GM12865 (cell line): ENCODE data around the gene KRTAP15-1.

Source experiments
- DNase-seq: peaks from one replicate; pipeline ENCODE4 v3.0.0; 2010; ENCODE audit warnings: low read depth
- H3K4me3 ChIP-seq: 2 replicates; pipeline ENCODE4 v1.5.1; 2011; ENCODE audit warnings: mild to moderate bottlenecking, low read depth, low read length, control low read depth
- TF ChIP-seq, protein P1 (sequence below): IDR thresholded peaks from 2 replicates; pipeline ENCODE4 v1.5.1; 2011; ENCODE audit warnings: low read length, control low read depth, low read depth, inconsistent platforms; ENCODE audit not compliant: insufficient read depth; ENCODE audit errors: missing control alignments

KRTAP15-1 gene

DNA sequence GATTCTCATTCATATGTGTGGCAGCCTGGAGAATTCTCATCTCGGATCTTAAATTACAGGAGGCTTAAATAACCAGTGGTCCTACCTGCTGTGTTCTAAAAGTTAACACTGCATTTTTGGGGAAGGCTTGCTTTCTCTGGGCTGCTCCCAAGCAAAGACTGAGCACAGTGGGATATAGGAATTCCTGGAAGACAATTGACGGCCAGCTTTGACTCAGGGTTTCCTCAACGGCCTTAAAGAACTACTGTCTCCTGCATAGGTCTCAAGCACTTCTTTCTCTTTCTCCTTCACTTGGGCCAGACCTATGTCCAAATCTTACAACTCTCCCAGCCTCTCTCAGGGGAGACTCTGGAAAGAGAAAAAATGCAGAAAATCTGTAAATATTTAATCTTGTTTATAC is 13.3 kb upstream of the KRTAP15-1 start:
- DNase-seq, result no peak
- TF ChIP-seq, protein P1, sequence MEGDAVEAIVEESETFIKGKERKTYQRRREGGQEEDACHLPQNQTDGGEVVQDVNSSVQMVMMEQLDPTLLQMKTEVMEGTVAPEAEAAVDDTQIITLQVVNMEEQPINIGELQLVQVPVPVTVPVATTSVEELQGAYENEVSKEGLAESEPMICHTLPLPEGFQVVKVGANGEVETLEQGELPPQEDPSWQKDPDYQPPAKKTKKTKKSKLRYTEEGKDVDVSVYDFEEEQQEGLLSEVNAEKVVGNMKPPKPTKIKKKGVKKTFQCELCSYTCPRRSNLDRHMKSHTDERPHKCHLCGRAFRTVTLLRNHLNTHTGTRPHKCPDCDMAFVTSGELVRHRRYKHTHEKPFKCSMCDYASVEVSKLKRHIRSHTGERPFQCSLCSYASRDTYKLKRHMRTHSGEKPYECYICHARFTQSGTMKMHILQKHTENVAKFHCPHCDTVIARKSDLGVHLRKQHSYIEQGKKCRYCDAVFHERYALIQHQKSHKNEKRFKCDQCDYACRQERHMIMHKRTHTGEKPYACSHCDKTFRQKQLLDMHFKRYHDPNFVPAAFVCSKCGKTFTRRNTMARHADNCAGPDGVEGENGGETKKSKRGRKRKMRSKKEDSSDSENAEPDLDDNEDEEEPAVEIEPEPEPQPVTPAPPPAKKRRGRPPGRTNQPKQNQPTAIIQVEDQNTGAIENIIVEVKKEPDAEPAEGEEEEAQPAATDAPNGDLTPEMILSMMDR, result no peak
- no peak overlapping the region for H3K4me3 ChIP-seq

DNA sequence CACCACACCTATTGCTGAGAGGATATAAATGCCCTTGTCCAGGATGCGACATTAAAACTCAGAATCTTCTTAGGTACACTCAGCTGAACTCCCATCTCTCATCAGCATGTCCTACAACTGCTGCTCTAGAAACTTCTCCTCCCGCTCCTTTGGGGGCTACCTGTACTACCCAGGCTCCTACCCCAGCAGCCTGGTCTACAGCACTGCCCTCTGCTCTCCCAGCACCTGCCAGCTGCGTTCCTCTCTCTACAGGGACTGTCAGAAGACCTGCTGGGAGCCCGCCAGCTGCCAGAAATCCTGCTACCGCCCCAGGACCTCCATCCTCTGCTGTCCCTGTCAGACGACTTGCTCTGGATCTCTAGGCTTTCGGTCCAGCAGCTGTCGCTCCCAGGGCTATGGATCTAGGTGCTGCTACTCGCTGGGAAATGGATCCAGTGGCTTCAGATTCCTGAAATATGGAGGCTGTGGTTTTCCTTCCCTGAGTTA is 9.9 kb upstream of the KRTAP15-1 start, which contains the start of gene KRTAP13-4:
Gene KRTAP13-4, plus strand, starts transcription at position 51 of the 486 bp plus-strand sequence. Its CDS starts 56 bp downstream, at position 107.
- no peak within 1 kb of the TSS for H3K4me3 ChIP-seq
- no peak for DNase-seq
- TF ChIP-seq, protein P1, result no peak

DNA sequence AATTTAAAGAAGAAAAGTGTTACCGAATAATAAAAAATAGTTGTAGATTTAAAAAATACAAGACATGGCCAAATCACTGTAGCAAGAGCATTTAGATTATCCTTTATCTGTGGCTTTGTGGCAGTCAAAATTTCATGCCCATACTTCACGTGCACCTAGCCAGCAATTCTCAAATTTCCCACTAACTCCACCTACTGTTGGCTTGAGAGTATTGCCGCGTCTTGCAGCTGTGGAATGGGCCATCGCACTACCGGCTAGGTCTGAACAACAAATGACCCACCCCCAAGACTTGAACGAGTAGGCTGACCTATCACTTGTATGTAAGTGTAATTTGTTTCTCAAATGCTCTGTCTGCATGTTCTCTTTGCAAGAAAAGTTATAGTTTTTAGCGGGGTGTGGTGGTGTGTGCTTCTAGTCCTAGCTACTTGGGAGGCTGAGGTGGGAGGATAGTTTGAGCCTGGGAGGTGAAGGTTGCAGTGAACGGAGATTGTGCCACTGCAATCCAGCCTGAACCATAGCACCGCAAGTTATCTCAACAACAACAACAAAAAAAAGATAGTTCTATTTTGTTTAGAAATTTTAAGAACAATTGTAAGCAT is 5.9 kb upstream of the KRTAP15-1 start:
- peak; percentile 52 for DNase-seq
- TF ChIP-seq, protein P1, result peak; percentile 58
- no peak overlapping the region for H3K4me3 ChIP-seq

DNA sequence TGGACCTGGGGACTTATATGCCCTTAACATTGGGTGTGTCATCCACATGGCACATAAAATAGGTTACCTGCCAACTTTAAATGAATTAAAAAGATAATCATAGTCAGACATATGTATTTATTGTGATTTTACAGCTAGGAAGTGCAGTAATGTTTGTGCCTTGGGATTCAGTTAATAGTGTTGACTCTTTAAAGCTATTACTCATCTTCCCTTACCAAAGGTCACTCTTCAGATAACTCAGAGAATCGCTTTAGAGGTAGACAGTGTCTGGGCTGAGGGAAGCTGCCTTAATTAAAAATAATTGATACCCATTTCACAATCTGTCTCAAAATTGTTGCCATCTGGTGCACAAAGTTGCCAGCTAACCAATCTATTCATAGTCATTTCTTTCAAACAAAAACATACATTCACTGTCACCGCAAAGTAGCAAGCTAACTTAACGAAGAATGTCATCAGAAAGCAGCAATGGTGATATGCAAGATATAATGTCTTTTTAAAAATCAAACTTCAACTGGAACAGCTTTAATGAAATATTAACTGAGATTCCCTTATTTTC is 3.0 kb upstream of the KRTAP15-1 start:
- no peak overlapping the region for H3K4me3 ChIP-seq
- TF ChIP-seq, protein P1, result no peak
- DNase-seq, result no peak

DNA sequence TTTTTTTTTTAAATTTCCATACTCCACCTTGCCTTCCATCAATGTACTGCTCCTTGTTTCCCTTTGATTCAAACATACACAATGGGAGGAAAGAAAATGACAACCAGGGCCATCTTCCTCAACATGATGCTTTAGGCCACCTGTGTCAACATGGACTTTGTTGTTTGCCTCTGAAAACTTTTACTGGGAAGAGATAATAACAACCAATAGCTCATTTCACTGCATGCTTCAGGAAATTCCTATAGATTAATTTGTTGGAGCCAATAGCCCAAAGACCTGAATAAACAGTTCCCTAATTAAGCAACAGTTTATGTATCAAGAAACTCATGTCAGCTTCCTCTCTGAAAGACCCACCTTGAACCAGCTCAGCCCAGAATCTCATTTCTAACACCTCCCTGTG is 3.2 kb downstream of the KRTAP15-1 start:
- TF ChIP-seq, protein P1, result no peak
- DNase-seq, result no peak
- H3K4me3 ChIP-seq, result no peak overlapping the region

DNA sequence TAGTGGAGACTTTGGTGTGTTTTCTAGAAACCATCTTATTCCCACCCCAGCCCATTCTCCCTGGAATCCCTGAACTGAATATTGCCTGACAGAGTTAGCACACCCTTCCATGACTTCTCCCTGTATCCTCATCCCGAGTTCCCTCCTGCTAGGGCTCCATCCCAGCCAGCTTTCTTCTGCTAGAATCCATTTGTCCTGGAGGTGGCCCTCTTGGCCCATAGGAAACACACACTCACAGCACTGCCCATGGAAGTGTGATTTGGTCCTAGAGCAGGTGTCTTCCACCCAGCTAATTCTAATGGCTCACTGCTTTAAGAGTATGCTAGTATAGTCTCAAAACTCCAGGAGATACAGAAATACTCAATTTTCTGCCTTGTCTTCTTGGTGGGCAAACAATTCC is 4.1 kb downstream of the KRTAP15-1 start:
- DNase-seq, result no peak
- TF ChIP-seq, protein P1, result no peak
- H3K4me3 ChIP-seq, result no peak overlapping the region
